Calu3 (cell line): ENCODE measurements around the gene FARS2. TPM values are rescaled to one million over a fixed set of nuclear protein-coding genes. Genes with fewer than 3 reads are reported as not detected.

Experiments used
- BruUV-seq: library from RNA; stranded (reverse); fragments of 400-500 nt; replicated peaks from 2 replicates; lab custom pipeline; 2021; lab: Mats Ljungman, UMichigan
- CTCF ChIA-PET: fragments of 300-600 bp; sonication (Branson Sonifier 250); formaldehyde crosslinking; loops from one replicate; lab custom pipeline; 2022; ENCODE audit warnings: antibody characterized with exemption; lab: Charles Lee
- DNase-seq: peaks from one replicate; pipeline ENCODE4 v3.0.0; 2022
- H3K27ac Mint-ChIP-seq: one replicate; pipeline ENCODE4 v1.8.0; 2022; ENCODE audit warnings: mixed read lengths; ENCODE audit not compliant: unreplicated experiment
- H3K27me3 Mint-ChIP-seq: one replicate; pipeline ENCODE4 v1.8.0; 2022; ENCODE audit warnings: mixed read lengths; ENCODE audit not compliant: unreplicated experiment
- H3K36me3 Mint-ChIP-seq: one replicate; pipeline ENCODE4 v1.8.0; 2022; ENCODE audit warnings: mild to moderate bottlenecking, moderate library complexity, mixed read lengths; ENCODE audit not compliant: insufficient read depth, unreplicated experiment
- H3K4me1 Mint-ChIP-seq: one replicate; pipeline ENCODE4 v1.8.0; 2022; ENCODE audit warnings: mild to moderate bottlenecking, low read depth, mixed read lengths; ENCODE audit not compliant: unreplicated experiment
- H3K4me3 Mint-ChIP-seq: one replicate; pipeline ENCODE4 v1.8.0; 2022; ENCODE audit warnings: mild to moderate bottlenecking, low read depth, moderate library complexity, mixed read lengths; ENCODE audit not compliant: unreplicated experiment
- H3K9me3 Mint-ChIP-seq: one replicate; pipeline ENCODE4 v1.8.0; 2022; ENCODE audit warnings: low read depth, mixed read lengths; ENCODE audit not compliant: unreplicated experiment
- CTCF ChIP-seq: fragments of 200-600 bp; IDR thresholded peaks from one replicate; pipeline ENCODE4 v1.8.0; 2022; ENCODE audit warnings: antibody characterized with exemption; ENCODE audit not compliant: unreplicated experiment
- intact Hi-C: fragments of 100-400 bp; cut with micrococcal nuclease; formaldehyde crosslinking; loops from one replicate; pipeline ENCODE4 v1.10.0; 2022; ENCODE audit not compliant: unreplicated experiment
- total RNA-seq: library from RNA; stranded (reverse); gene quantifications from 2 replicates; pipeline ENCODE4 v1.2.3, GENCODE V29; 2022

Gene FARS2
- total RNA-seq, 1 experiment from 2014 or later = 13.4 TPM

- no peaks in the 10 kb centered on the region for H3K4me1 Mint-ChIP-seq
- TF ChIP-seq CTCF = no peak
- no peak for DNase-seq
- no TSS peak for BruUV-seq
- no peak overlapping the region for H3K4me3 Mint-ChIP-seq
- H3K27me3 Mint-ChIP-seq = no peaks in the 10 kb centered on the region
- H3K27ac Mint-ChIP-seq = no peak overlapping the region
- H3K9me3 Mint-ChIP-seq = peaks cover 2% of the 10 kb centered on the region
- CTCF ChIA-PET = no interaction called here
- intact Hi-C loops = no loop called here
- peaks cover 4% of the 10 kb centered on the region for H3K36me3 Mint-ChIP-seq
Observed at GRCh38 chr6:5325173-5325572, 63.9 kb downstream of the FARS2 start.

- no peak overlapping the region for H3K27ac Mint-ChIP-seq
- CTCF ChIA-PET = no interaction called here
- no peaks in the 10 kb centered on the region for H3K4me1 Mint-ChIP-seq
- peaks cover 2% of the 10 kb centered on the region for H3K9me3 Mint-ChIP-seq
- no peak for TF ChIP-seq CTCF
- no peak for DNase-seq
- intact Hi-C loops = no loop called here
- no TSS peak for BruUV-seq
- peaks cover 4% of the 10 kb centered on the region for H3K36me3 Mint-ChIP-seq
- H3K4me3 Mint-ChIP-seq = no peak overlapping the region
- H3K27me3 Mint-ChIP-seq = no peaks in the 10 kb centered on the region
Observed at GRCh38 chr6:5326022-5326641, 64.8 kb downstream of the FARS2 start.

GRCh38 chr6:5328800-5329199 lies 67.5 kb downstream of the FARS2 start:
- no peak overlapping the region for H3K4me3 Mint-ChIP-seq
- BruUV-seq = no TSS peak
- no peak for DNase-seq
- H3K9me3 Mint-ChIP-seq = peaks cover 2% of the 10 kb centered on the region
- H3K27me3 Mint-ChIP-seq = no peaks in the 10 kb centered on the region
- CTCF ChIA-PET = no interaction called here
- TF ChIP-seq CTCF = no peak
- no peak overlapping the region for H3K27ac Mint-ChIP-seq
- no peaks in the 10 kb centered on the region for H3K4me1 Mint-ChIP-seq
- H3K36me3 Mint-ChIP-seq = peaks cover 3% of the 10 kb centered on the region
- intact Hi-C loops = no loop called here

GRCh38 chr6:5331845-5332442 lies 70.6 kb downstream of the FARS2 start:
- Mint-ChIP-seq H3K27me3 (no peaks in the 10 kb centered on the region), H3K36me3 (no peaks in the 10 kb centered on the region), H3K4me1 (no peaks in the 10 kb centered on the region), H3K9me3 (no peaks in the 10 kb centered on the region), H3K27ac (no peak overlapping the region), H3K4me3 (no peak overlapping the region)
- TF ChIP-seq CTCF = no peak
- no peak for DNase-seq
- intact Hi-C loops = no loop called here
- CTCF ChIA-PET = no interaction called here
- no TSS peak for BruUV-seq
